Loucy (cell line): Measurements from ENCODE around the gene PRSS38.

Source experiments
- CTCF ChIP-seq: fragments of 200-600 bp; sonication (generic); conservative IDR thresholded peaks from 2 replicates; pipeline ENCODE4 v1.5.1; 2014; ENCODE audit warnings: mild to moderate bottlenecking, antibody characterized with exemption, low read length
- EZH2phosphoT487 ChIP-seq: fragments of 200-600 bp; IDR thresholded peaks from 2 replicates; pipeline ENCODE4 v1.6.1; 2018; ENCODE audit warnings: antibody characterized with exemption, mild to moderate bottlenecking, moderate library complexity, borderline replicate concordance

- TF ChIP-seq CTCF (no peak), EZH2phosphoT487 (no peak)
Observed at GRCh38 chr1:227781314-227781930, 34.1 kb upstream of the PRSS38 start.
